ENCODE measurements around the gene MAG.

GRCh38 chr19:35285095-35285449 lies 6.9 kb upstream of the MAG start:
- TF ChIP-seq, protein P1, sequence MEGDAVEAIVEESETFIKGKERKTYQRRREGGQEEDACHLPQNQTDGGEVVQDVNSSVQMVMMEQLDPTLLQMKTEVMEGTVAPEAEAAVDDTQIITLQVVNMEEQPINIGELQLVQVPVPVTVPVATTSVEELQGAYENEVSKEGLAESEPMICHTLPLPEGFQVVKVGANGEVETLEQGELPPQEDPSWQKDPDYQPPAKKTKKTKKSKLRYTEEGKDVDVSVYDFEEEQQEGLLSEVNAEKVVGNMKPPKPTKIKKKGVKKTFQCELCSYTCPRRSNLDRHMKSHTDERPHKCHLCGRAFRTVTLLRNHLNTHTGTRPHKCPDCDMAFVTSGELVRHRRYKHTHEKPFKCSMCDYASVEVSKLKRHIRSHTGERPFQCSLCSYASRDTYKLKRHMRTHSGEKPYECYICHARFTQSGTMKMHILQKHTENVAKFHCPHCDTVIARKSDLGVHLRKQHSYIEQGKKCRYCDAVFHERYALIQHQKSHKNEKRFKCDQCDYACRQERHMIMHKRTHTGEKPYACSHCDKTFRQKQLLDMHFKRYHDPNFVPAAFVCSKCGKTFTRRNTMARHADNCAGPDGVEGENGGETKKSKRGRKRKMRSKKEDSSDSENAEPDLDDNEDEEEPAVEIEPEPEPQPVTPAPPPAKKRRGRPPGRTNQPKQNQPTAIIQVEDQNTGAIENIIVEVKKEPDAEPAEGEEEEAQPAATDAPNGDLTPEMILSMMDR (IDR thresholded peaks at IDR 0.05 in 2 of 3, conservative IDR thresholded peaks at IDR 0.05 in 1 of 3; ENCODE audit: insufficient read depth in 2 of 3, low read depth in 1 of 3, low read length in 3 of 3), result no peak
- no peak for TF ChIP-seq BDP1 (IDR thresholded peaks at IDR 0.05; ENCODE audit: insufficient read depth, insufficient read length)
- TF ChIP-seq MXD1 (CRISPR knock-in tag; IDR thresholded peaks at IDR 0.05; ENCODE audit: borderline replicate concordance, poor library complexity, severe bottlenecking), result no peak
- no peak for TF ChIP-seq JUND (IDR thresholded peaks at IDR 0.05; ENCODE audit: borderline replicate concordance, low read depth, low read length)
- TF ChIP-seq JUND (tag; IDR thresholded peaks at IDR 0.05; ENCODE audit: borderline replicate concordance, low read depth, low read length), result no peak
- no peak for TF ChIP-seq ATF2 (CRISPR knock-in tag; IDR thresholded peaks at IDR 0.05)
- no peak for TF ChIP-seq ZBTB9 (CRISPR knock-in tag; IDR thresholded peaks at IDR 0.05)
- no peak for TF ChIP-seq ZNF668 (CRISPR knock-in tag; IDR thresholded peaks at IDR 0.05)
- TF ChIP-seq TBP (optimal IDR thresholded peaks at IDR 0.05; ENCODE audit: low read depth, low read length), result no peak
- no peak for TF ChIP-seq SNRNP70 (optimal IDR thresholded peaks at IDR 0.05; ENCODE audit: low read depth, low read length)
- TF ChIP-seq FOXA1 (IDR thresholded peaks at IDR 0.05; ENCODE audit: borderline replicate concordance), result no peak
- TF ChIP-seq REST (IDR thresholded peaks at IDR 0.05; ENCODE audit: borderline replicate concordance), result no peak
- no peak for TF ChIP-seq REST (CRISPR knock-in tag; IDR thresholded peaks at IDR 0.05; ENCODE audit: low read depth)

All from K562 (cell line).